HG03520 (cell line): ENCODE measurements around the gene GPC5.
"Not testable (repeated sequence)": the region's sequence is repeated elsewhere in the genome, so short reads cannot be mapped to it uniquely, and the experiment has no call there.

Source experiments
- ATAC-seq: cut with Tn5 transposase; IDR thresholded peaks from one replicate; pipeline ENCODE4 v1.9.1; 2021; ENCODE audit warnings: mild to moderate bottlenecking, moderate library complexity; ENCODE audit not compliant: unreplicated experiment

GPC5 gene

DNA sequence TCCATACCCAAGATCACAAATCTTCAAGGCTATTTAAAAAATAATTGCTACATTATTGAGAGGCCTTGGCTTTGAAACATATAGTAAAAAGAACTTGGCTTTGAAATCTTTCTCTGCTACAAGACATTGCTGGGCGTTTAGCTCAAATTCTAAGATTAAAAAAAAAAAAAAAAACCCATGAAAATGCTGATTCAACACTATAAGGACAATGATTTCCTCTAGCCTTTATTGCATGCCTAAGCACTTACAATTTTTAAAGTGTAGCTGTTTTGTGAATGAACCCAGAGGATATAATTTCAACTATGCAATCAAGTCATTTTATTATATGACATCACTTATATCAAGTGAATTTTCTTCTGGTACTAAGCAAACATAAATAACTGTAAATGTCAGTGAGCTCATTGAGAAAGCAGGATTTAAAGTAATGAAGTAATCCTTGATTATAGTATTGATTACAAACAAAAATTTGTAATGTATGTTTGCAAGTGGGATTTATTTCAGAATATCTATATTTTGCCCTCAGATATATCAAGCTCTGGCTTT lies 1488.2 kb downstream of the GPC5 start:
- ATAC-seq = no peak

DNA sequence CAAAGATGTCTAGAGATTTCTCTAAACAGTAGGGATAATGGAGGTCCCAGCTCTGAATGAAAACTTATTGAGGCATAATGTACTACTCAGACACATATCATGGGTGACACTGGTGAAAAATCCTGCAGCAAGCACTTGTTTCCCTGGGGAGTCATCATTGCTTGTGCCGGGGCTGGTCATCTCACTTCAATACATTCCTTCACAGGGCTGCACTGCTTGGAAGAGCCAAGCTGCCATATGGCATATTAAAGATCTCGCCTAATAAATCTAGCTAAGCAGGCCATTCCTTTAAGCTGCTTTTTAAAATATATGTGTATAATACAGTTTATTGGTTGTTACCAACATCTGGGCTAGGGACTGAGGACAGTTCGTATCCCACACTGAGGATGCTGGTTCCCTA lies 1496.0 kb downstream of the GPC5 start:
- no peak for ATAC-seq

DNA sequence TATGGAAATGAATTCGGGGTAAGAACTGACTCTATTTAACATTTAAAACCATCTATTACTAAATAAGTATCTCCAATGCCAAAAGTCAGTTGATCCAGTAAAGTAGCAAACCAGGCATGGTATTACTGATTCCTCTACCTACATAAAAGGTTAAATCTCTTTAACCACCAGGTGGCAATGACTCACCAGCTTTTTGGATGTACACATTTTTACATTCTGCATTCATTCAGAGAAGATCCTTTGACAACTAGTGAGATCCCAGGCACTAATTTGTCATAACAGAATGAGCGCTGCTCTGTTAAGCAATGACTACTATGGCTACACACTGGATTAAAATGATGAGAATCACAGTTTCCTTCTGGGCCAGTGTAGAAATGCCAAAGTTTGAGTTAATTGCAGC lies 1498.4 kb downstream of the GPC5 start:
- ATAC-seq = no peak

DNA sequence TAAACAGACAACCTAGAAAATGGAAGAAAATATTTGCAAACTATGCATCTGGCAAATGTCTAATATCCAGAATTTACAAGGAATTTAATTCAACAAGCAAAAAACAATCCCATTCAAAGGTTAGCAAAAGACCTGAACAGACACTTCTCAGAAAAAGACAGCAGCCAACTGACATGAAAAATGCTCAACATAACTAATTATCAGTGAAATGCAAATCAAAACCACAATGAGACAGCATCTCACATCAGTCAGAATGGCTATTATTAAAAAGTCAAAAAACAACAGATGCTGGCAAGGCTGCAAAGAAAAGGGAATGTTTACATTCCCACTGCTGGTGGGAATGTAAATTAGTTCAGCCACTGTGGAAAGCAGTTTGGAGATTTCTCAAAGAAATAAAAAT lies 1500.5 kb downstream of the GPC5 start:
- not testable (repeated sequence) for ATAC-seq

DNA sequence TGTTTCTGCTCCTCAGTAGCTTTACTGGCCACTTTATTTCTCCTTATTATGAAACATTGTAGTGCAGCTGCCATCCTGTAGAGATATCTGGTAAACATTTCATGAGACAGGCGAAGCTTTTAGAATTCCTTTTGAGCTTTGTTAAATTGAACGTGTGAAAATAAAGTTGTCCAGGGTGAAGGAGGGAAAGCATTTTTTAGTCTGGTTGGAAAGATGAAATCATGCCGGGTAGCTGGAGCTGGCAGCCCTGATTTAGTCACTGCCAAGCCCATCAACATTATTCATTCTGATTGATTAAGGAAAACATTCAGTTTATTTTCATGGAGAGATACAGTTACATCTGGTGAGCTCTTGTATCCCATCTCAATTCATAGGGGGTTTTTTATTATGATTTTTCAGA lies 1502.0 kb downstream of the GPC5 start:
- ATAC-seq = no peak

DNA sequence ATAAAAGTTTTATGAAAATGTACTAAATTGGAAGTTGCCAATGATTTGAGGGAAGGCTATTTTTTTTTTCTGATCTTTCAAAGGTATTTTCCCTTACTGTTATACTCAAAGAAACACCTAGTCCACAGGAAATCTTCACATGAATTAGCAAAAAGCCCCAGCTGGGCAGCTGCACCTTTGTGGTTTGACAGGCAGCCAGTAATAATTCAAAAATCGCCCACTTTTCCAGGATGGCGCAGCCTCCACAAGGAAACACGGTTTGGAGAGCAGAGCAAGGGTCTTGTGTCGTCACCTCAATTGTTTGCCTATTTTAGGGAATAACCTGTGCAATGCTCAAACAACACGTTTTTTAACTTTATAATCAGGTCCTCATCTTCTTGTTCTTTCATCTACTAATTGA lies 1503.3 kb downstream of the GPC5 start:
- ATAC-seq = no peak

DNA sequence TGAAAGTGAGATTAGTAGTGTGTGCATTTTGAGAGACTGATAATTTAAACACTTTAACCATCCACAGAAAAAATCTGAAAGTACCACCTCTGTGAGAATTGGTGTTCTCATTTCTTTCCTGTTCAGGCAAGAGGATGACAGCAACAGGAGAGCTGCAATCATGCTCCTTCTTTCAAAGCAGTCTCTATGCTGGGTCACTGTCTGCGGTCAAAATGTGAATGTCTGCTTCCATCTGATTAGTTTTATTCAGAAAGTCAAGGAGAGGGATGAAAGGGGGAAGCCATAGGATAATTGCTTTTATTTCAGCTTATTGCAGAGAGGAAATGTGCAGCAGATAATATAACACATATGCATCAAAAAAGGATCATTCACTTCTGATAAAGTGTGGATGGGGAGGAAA lies 1514.2 kb downstream of the GPC5 start:
- no peak for ATAC-seq

DNA sequence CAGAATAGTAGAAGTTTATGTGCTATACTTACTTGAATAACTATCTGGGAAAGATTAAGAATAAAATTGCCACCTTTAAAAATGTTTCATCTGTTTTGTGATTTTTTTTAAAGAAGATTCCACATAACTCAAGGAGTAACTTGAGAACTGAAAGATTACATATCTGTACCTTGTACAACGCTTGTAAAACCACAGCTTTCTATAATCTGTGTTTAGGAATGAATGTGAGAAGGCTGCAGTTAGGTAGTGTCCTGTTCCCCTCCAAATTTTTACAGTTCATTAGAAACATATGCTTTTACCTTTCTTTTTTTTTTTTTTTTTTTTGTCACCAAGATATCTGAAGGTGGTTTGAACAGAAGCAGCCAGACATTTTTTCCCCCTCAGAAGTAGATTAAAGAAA lies 1515.4 kb downstream of the GPC5 start:
- ATAC-seq = no peak
